ENCODE results near the gene TEX2.

TEX2 gene

GRCh38 chr17:64103391-64104364, 159.4 kb downstream of the TEX2 start:
- Histone ChIP-seq H3K9ac (ENCODE audit: low read depth, low read length) (no peak overlapping the region), H3K36me3 (ENCODE audit: insufficient read depth, low read length) (no peaks in the 10 kb centered on the region), H3K4me1 (ENCODE audit: insufficient read depth, low read length) (no peaks in the 10 kb centered on the region), H3K9me3 (ENCODE audit: control insufficient read depth, insufficient read depth, low read length) (no peaks in the 10 kb centered on the region)

GRCh38 chr17:64102627-64103390, 160.3 kb downstream of the TEX2 start:
- Histone ChIP-seq H3K9me3 (ENCODE audit: control insufficient read depth, insufficient read depth, low read length) (no peaks in the 10 kb centered on the region), H3K36me3 (ENCODE audit: insufficient read depth, low read length) (no peaks in the 10 kb centered on the region), H3K9ac (ENCODE audit: low read depth, low read length) (no peak overlapping the region), H3K4me1 (ENCODE audit: insufficient read depth, low read length) (no peaks in the 10 kb centered on the region)

- H3K4me1 ChIP-seq (ENCODE audit: insufficient read depth, low read length): peaks cover 11% of the 10 kb centered on the region; the same call in 1 of the 2 replicates
Observed at GRCh38 chr17:64099543-64099942, 163.5 kb downstream of the TEX2 start.

More at GRCh38 chr17:64099543-64099942, 163.5 kb downstream of the TEX2 start:
- no peaks in the 10 kb centered on the region for H3K36me3 ChIP-seq (ENCODE audit: insufficient read depth, low read length)
- no peak overlapping the region for H3K9ac ChIP-seq (ENCODE audit: low read depth, low read length)
- no peaks in the 10 kb centered on the region for H3K9me3 ChIP-seq (ENCODE audit: control insufficient read depth, insufficient read depth, low read length)
